ENCODE data around the gene REEP5.
"Not testable (repeated sequence)": the region's sequence is repeated elsewhere in the genome, so short reads cannot be mapped to it uniquely, and the experiment has no call there.

REEP5 gene

GRCh38 chr5:112860571-112860928 is 61.5 kb downstream of the REEP5 start:
- Histone ChIP-seq H3K4me3 (ENCODE audit: low read length) (peak overlapping the region; percentile 88), H3K9ac (ENCODE audit: low read depth, low read length) (peak overlapping the region; percentile 99)
- not testable (repeated sequence) for H3K9me3 ChIP-seq (replicated peaks; ENCODE audit: low read length)

DNA sequence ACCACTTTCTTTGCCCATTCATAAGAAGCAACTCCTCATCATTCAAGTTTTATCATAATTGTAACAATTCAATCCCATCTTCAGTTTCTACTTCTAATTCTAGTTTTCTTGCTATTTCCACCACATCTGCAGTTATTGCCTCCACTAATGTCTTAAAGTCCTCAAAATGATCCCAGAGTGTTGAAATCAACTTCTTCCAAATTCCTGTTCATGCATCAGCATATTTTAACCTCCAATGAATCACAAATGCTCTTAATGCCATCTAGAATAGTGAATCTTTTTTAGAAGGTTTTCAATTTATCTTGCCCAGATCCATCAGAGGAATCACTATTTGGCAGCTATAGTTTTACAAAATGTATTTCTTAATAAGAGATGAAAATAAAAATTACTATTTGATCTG is 64.2 kb downstream of the REEP5 start:
- no peak overlapping the region for H3K4me3 ChIP-seq (ENCODE audit: low read length)
- H3K36me3 ChIP-seq (ENCODE audit: insufficient read depth, low read length): peaks cover 4% of the 10 kb centered on the region
- no peak overlapping the region for H3K4me2 ChIP-seq (ENCODE audit: low read length)
- H3K9me3 ChIP-seq (replicated peaks; ENCODE audit: low read length): no peaks in the 10 kb centered on the region
- H3K4me1 ChIP-seq (ENCODE audit: control insufficient read depth, insufficient read depth, low read length): peaks cover 13% of the 10 kb centered on the region
- H3K9ac ChIP-seq (ENCODE audit: low read depth, low read length): no peak overlapping the region
- peaks cover 16% of the 10 kb centered on the region for H3K27me3 ChIP-seq (ENCODE audit: control insufficient read depth, insufficient read depth, low read length)

More at GRCh38 chr5:112860571-112860928, 61.5 kb downstream of the REEP5 start:
- peaks cover 26% of the 10 kb centered on the region for H3K36me3 ChIP-seq (ENCODE audit: insufficient read depth, low read length)
- H3K27me3 ChIP-seq (ENCODE audit: control insufficient read depth, insufficient read depth, low read length): not testable (repeated sequence)
- peaks cover 25% of the 10 kb centered on the region for H3K4me1 ChIP-seq (ENCODE audit: control insufficient read depth, insufficient read depth, low read length)
- peak overlapping the region; percentile 79 for H3K4me2 ChIP-seq (ENCODE audit: low read length)

DNA sequence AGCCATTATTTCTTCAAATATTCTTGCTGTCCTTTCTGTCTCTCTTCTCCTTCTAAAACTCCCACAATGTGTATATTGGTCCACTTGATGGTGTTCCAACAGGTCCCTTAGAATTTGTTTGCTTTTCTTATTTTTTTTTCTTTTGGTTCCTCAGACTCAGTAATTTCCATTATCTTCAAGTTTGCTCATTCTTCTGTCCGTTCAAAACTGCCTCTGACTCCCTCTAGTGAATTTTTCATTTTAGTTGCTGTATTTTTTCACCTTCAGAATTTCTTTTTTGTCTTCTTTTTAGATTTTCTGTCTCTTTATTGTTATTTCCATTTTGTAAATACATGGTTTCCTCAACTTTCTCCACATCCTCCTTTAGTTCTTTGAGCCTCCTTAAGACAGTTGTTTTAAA is 67.4 kb downstream of the REEP5 start:
- Histone ChIP-seq H3K4me2 (ENCODE audit: low read length) (no peak overlapping the region), H3K36me3 (ENCODE audit: insufficient read depth, low read length) (no peaks in the 10 kb centered on the region), H3K27me3 (ENCODE audit: control insufficient read depth, insufficient read depth, low read length) (peaks cover 16% of the 10 kb centered on the region), H3K9me3 (replicated peaks; ENCODE audit: low read length) (no peaks in the 10 kb centered on the region), H3K4me3 (ENCODE audit: low read length) (no peak overlapping the region), H3K4me1 (ENCODE audit: control insufficient read depth, insufficient read depth, low read length) (no peaks in the 10 kb centered on the region), H3K9ac (ENCODE audit: low read depth, low read length) (no peak overlapping the region)

GRCh38 chr5:112849912-112850311 is 72.1 kb downstream of the REEP5 start:
- Histone ChIP-seq H3K36me3 (ENCODE audit: insufficient read depth, low read length) (no peaks in the 10 kb centered on the region), H3K27me3 (ENCODE audit: control insufficient read depth, insufficient read depth, low read length) (peaks cover 2% of the 10 kb centered on the region)

GRCh38 chr5:112848116-112848811 is 73.8 kb downstream of the REEP5 start:
- H3K36me3 ChIP-seq (ENCODE audit: insufficient read depth, low read length): no peaks in the 10 kb centered on the region
- H3K27me3 ChIP-seq (ENCODE audit: control insufficient read depth, insufficient read depth, low read length): no peaks in the 10 kb centered on the region
- H3K9ac ChIP-seq (ENCODE audit: low read depth, low read length): peak overlapping the region; percentile 8
- peak overlapping the region; percentile 18 for H3K4me3 ChIP-seq (ENCODE audit: low read length)
- H3K4me2 ChIP-seq (ENCODE audit: low read length): peak overlapping the region; percentile 66
- H3K9me3 ChIP-seq (replicated peaks; ENCODE audit: low read length): no peaks in the 10 kb centered on the region
- no peaks in the 10 kb centered on the region for H3K4me1 ChIP-seq (ENCODE audit: control insufficient read depth, insufficient read depth, low read length)

More at GRCh38 chr5:112849912-112850311, 72.1 kb downstream of the REEP5 start:
- Histone ChIP-seq H3K4me1 (ENCODE audit: control insufficient read depth, insufficient read depth, low read length) (no peaks in the 10 kb centered on the region), H3K4me3 (ENCODE audit: low read length) (no peak overlapping the region), H3K9me3 (replicated peaks; ENCODE audit: low read length) (no peaks in the 10 kb centered on the region), H3K4me2 (ENCODE audit: low read length) (no peak overlapping the region), H3K9ac (ENCODE audit: low read depth, low read length) (no peak overlapping the region)

- no peaks in the 10 kb centered on the region for H3K4me1 ChIP-seq (ENCODE audit: control insufficient read depth, insufficient read depth, low read length)
- no peaks in the 10 kb centered on the region for H3K9me3 ChIP-seq (replicated peaks; ENCODE audit: low read length)
- no peaks in the 10 kb centered on the region for H3K27me3 ChIP-seq (ENCODE audit: control insufficient read depth, insufficient read depth, low read length)
- no peak overlapping the region for H3K9ac ChIP-seq (ENCODE audit: low read depth, low read length)
- H3K4me2 ChIP-seq (ENCODE audit: low read length): no peak overlapping the region
- no peak overlapping the region for H3K4me3 ChIP-seq (ENCODE audit: low read length)
- H3K36me3 ChIP-seq (ENCODE audit: insufficient read depth, low read length): peaks cover 2% of the 10 kb centered on the region
Observed at GRCh38 chr5:112847306-112847705, 74.7 kb downstream of the REEP5 start.

DNA sequence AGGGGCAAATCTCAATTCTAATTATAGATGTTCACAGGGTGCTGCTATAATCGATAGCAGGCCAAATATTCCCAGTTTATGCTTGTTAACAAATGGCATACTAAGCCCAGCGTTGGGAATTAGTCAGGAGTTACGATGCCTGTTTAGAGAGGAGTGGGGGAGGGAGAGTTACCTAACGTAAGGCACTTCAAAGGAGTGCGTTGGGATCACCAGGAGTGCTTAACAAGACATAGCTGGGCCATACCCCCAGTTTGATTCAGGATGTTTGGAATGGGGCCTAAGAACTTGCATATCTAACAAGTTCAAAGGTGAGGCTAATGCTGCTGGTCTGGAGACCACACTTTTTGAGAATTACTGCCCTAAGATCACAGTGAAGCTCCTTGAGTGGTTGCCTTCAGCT is 75.5 kb downstream of the REEP5 start:
- H3K9me3 ChIP-seq (replicated peaks; ENCODE audit: low read length): no peaks in the 10 kb centered on the region
- H3K4me2 ChIP-seq (ENCODE audit: low read length): no peak overlapping the region
- H3K27me3 ChIP-seq (ENCODE audit: control insufficient read depth, insufficient read depth, low read length): no peaks in the 10 kb centered on the region
- H3K4me1 ChIP-seq (ENCODE audit: control insufficient read depth, insufficient read depth, low read length): no peaks in the 10 kb centered on the region
- no peak overlapping the region for H3K9ac ChIP-seq (ENCODE audit: low read depth, low read length)
- H3K36me3 ChIP-seq (ENCODE audit: insufficient read depth, low read length): peaks cover 6% of the 10 kb centered on the region
- no peak overlapping the region for H3K4me3 ChIP-seq (ENCODE audit: low read length)

GRCh38 chr5:112844489-112844888 is 77.5 kb downstream of the REEP5 start:
- H3K36me3 ChIP-seq (ENCODE audit: insufficient read depth, low read length): peaks cover 20% of the 10 kb centered on the region
- H3K4me1 ChIP-seq (ENCODE audit: control insufficient read depth, insufficient read depth, low read length): no peaks in the 10 kb centered on the region
- no peak overlapping the region for H3K9ac ChIP-seq (ENCODE audit: low read depth, low read length)
- H3K4me3 ChIP-seq (ENCODE audit: low read length): no peak overlapping the region
- no peaks in the 10 kb centered on the region for H3K27me3 ChIP-seq (ENCODE audit: control insufficient read depth, insufficient read depth, low read length)
- no peak overlapping the region for H3K4me2 ChIP-seq (ENCODE audit: low read length)
- H3K9me3 ChIP-seq (replicated peaks; ENCODE audit: low read length): no peaks in the 10 kb centered on the region

- Histone ChIP-seq H3K36me3 (ENCODE audit: insufficient read depth, low read length) (peaks cover 29% of the 10 kb centered on the region), H3K4me3 (ENCODE audit: low read length) (no peak overlapping the region), H3K4me1 (ENCODE audit: control insufficient read depth, insufficient read depth, low read length) (no peaks in the 10 kb centered on the region), H3K27me3 (ENCODE audit: control insufficient read depth, insufficient read depth, low read length) (no peaks in the 10 kb centered on the region), H3K9ac (ENCODE audit: low read depth, low read length) (no peak overlapping the region), H3K9me3 (replicated peaks; ENCODE audit: low read length) (no peaks in the 10 kb centered on the region), H3K4me2 (ENCODE audit: low read length) (no peak overlapping the region)
Observed at GRCh38 chr5:112833971-112834370, 88.1 kb downstream of the REEP5 start.

DNA sequence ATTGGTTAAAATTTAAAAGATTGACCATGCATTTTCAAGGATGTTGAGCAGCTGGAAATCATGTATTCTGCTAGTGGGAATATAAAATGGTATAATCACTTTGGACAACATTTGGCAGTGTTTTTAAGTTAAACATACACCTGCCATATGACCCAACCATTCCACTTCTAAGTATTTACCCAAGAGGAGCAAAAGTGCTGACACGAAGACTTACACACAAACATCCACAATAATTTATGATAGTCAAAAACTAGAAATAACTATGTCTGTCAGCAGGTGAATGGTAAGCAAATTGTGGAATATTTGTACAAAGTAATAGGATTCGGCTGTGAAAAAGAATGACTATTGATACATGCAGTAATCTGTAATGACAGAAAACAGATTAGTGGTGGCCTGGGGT is 91.6 kb downstream of the REEP5 start:
- H3K9me3 ChIP-seq (replicated peaks; ENCODE audit: low read length): no peaks in the 10 kb centered on the region
- H3K36me3 ChIP-seq (ENCODE audit: insufficient read depth, low read length): peaks cover 29% of the 10 kb centered on the region
- no peaks in the 10 kb centered on the region for H3K27me3 ChIP-seq (ENCODE audit: control insufficient read depth, insufficient read depth, low read length)
- no peaks in the 10 kb centered on the region for H3K4me1 ChIP-seq (ENCODE audit: control insufficient read depth, insufficient read depth, low read length)
- no peak overlapping the region for H3K4me3 ChIP-seq (ENCODE audit: low read length)
- H3K4me2 ChIP-seq (ENCODE audit: low read length): no peak overlapping the region
- no peak overlapping the region for H3K9ac ChIP-seq (ENCODE audit: low read depth, low read length)

Data from skeletal muscle satellite cell (primary cell).